HT1080 (cell line): ENCODE measurements around the gene FARS2. TPM values are rescaled to one million over a fixed set of nuclear protein-coding genes. Genes with fewer than 3 reads are reported as not detected.

Source experiments
- total RNA-seq: library from RNA; depleted of rRNA; stranded (reverse); fragments of >200 nt; shearing (Covaris generic); gene quantifications from 2 replicates; pipeline ENCODE4 v1.2.3, GENCODE V29; 2014; rRNA removed

The FARS2 gene
- total RNA-seq, 1 experiment from 2014 or later = 19.2 TPM

Other genes starting within 250 kb of the FARS2 start
- 0.13 TPM in 1 of 2 replicates, not detected in the other for gene PPP1R3G, start 176.2 kb upstream of the FARS2 start, total RNA-seq
- 25.0 and 25.6 TPM in 2 replicates for gene LYRM4, start 563 bp upstream of the FARS2 start, total RNA-seq